Measurements from ENCODE around the gene SFXN3.

The SFXN3 gene, protein sequence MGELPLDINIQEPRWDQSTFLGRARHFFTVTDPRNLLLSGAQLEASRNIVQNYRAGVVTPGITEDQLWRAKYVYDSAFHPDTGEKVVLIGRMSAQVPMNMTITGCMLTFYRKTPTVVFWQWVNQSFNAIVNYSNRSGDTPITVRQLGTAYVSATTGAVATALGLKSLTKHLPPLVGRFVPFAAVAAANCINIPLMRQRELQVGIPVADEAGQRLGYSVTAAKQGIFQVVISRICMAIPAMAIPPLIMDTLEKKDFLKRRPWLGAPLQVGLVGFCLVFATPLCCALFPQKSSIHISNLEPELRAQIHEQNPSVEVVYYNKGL

DNA sequence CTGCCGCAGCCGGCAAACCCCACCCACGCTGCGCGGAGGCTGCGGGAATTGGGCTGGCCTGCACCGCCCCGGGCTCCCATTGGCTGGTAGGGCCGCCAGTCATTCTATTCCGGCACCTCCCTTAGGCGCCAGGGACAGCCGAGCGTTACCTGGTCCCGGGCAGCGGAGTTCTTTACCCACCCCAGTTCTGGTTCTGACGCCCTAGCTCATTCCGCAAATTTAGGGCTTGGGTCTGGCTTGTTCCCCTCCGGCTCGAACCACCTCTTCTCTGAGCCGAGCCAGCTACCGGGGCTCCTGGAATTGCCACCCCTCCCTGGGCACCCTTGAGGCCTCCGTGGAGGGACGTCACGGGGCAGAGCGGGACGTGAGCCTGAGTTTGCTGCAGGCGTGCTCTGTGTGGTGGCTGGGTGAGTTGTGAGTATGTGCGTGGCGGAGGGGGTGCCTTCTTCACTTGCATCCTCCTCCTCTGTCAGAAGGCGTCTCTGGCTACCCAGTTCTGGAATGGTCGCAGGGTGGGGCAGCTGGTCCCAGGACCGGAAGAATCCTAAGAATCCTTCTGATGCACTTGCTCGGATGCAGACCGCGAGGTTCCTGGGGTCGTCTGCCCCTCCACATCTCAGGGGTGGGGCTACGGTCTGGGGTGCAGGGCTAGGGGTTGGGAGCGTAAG lies at the start of gene SFXN3, which contains the start of gene PDZD7:
TSS of gene SFXN3 (plus strand) at position 107 of the 668 bp plus-strand sequence. CDS start 3,461 bp downstream, outside the sequence.
TSS of gene PDZD7 (minus strand) at position 2 of the 668 bp plus-strand sequence. CDS start 910 bp downstream, outside the sequence.
- DNase-seq (ENCODE audit: low spot score): peak; percentile 94

DNA sequence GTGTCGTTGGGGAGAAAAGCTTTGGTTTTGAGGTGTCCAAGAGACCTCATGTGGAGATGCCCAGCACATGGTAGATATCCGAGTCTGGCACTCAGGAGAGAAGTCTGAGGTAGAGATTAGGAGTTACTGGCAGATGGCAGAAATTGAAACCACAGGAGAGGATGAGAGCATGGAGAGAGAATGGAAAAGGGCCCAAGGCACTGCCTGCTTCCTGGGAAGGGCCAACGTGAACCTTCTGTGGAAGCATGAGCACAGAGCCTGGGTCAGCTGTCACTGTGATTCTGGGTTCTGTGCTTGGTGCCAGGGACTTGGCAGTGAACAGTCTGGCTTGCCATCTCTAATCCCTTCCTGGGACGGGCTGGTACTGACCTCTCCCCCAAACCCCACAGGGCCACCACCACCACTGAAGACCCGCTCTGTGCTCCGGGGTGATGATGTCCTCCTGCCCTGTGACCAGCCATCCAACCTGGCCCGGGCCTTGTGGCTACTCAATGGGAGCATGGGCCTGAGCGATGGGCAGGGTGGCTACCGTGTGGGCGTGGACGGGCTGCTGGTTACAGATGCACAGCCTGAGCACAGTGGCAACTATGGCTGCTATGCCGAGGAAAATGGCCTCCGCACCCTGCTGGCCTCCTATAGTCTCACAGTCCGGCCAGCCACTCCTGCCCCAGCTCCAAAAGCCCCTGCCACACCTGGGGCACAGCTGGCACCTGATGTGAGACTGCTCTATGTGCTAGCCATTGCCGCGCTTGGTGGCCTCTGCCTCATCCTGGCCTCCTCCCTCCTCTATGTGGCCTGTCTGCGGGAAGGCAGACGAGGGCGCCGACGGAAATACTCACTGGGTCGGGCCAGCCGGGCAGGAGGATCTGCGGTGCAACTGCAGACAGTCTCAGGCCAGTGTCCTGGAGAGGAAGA lies 47.9 kb upstream of the SFXN3 start:
- no peak for DNase-seq (ENCODE audit: low spot score)

GRCh38 chr10:100983868-100984671 lies 47.0 kb upstream of the SFXN3 start:
- DNase-seq (ENCODE audit: low spot score): no peak

GRCh38 chr10:100984672-100985177 lies 46.3 kb upstream of the SFXN3 start:
- peak; percentile 30 for DNase-seq (ENCODE audit: low spot score)

DNA sequence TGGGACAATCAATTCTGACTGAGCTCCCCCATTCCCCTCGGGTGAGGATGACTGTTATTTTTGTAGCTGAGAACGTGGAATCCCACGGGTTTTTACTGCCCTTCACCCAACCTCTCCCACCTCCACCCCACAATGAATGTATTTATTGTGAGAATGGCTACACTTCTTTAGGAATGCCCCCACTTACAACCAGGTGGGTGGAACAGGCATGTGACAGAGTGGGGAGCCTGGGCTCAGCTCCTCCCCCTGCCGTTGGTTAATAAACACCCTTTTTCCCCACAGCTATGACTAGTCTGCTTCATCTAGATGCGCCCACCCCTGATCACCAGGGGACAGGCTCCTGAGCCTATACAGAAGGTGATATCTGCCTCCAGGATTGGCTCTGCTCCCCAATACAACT lies 45.7 kb upstream of the SFXN3 start:
- peak; percentile 41 for DNase-seq (ENCODE audit: low spot score)

GRCh38 chr10:100986623-100986951 lies 44.4 kb upstream of the SFXN3 start:
- no peak for DNase-seq (ENCODE audit: low spot score)

DNA sequence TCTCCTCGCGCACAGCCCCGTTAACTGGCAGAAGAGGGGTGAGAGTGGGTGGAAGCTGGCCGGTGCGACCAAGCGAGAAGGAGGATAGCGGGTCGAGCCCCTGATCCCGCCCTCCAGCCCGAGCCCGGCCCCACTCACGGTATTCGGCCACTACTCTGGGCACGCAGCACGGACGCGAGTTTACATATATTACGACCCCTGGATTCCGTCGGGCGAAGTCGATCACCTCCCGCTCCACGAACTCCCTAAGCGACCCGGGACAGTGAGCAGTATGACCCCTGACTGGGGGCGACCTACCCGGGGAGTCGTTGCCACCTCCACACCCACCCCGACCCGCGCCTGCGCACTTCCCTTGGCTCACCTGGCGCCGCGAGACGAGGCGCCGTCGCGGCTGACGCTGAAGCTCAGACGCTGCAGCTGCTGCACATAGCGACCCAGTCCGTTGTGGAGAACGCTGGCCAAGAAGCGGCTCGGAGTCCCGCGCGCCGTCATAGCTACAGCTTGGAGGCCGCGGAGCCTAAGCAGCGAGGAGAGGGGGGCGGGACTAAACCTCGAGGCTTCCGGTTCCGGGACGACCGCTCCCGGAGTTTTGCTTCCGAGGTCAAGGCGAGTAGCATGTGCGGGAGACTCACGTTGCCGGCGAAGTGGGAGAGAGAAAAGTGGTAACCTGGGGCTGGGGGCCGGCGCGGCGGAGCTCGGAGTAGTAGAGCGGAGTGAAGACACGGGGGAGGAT lies 43.9 kb upstream of the SFXN3 start, which contains the start of the genes MRPL43 and TWNK:
TSS of gene MRPL43 (minus strand) at position 546 of the 733 bp plus-strand sequence. CDS start at position 492, 54 bp downstream.
TSS of gene TWNK (plus strand) at position 592 of the 733 bp plus-strand sequence. CDS start 668 bp downstream, outside the sequence.
- DNase-seq (ENCODE audit: low spot score): peak; percentile 77

GRCh38 chr10:100987685-100988049 lies 43.4 kb upstream of the SFXN3 start:
- DNase-seq (ENCODE audit: low spot score): no peak

DNA sequence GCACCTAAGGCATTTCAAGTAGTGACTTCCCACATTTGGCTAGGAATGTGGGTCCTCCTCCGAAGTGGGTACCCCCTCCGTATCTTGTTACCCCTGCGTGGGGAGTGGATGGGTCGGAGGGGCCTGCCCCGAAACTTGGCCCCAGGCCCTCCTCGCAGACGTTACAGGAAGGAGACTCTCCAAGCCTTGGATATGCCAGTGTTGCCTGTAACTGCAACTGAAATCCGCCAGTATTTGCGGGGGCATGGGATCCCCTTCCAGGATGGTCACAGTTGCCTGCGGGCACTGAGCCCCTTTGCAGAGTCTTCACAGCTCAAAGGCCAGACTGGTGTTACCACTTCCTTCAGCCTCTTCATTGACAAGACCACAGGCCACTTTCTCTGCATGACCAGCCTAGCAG lies 42.9 kb upstream of the SFXN3 start:
- no peak for DNase-seq (ENCODE audit: low spot score)

- no peak for DNase-seq (ENCODE audit: low spot score)
Measured at GRCh38 chr10:100989088-100989487, 41.9 kb upstream of the SFXN3 start.

GRCh38 chr10:100993986-100994708 lies 36.9 kb upstream of the SFXN3 start:
- DNase-seq (ENCODE audit: low spot score): peak; percentile 53

DNA sequence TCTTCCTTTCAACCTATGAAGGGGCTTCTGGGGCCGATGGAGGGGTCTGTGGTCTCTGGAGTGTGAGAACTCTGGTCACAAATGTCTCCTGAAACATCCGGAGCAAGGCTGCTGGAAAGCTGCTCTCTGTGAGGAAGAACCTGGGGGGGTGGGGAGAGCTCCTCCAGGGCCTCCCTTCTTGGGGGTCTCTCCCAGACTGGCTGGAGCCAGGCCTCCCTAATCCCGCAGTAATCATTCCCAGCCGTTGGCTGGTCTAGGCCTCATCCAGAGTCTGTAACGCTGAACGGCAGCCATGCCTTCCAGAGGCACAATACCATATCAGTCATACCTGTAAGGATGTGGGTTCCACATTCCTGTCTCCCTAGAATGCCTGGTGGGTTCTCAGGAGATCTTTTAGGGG lies 35.9 kb upstream of the SFXN3 start:
- no peak for DNase-seq (ENCODE audit: low spot score)

DNA sequence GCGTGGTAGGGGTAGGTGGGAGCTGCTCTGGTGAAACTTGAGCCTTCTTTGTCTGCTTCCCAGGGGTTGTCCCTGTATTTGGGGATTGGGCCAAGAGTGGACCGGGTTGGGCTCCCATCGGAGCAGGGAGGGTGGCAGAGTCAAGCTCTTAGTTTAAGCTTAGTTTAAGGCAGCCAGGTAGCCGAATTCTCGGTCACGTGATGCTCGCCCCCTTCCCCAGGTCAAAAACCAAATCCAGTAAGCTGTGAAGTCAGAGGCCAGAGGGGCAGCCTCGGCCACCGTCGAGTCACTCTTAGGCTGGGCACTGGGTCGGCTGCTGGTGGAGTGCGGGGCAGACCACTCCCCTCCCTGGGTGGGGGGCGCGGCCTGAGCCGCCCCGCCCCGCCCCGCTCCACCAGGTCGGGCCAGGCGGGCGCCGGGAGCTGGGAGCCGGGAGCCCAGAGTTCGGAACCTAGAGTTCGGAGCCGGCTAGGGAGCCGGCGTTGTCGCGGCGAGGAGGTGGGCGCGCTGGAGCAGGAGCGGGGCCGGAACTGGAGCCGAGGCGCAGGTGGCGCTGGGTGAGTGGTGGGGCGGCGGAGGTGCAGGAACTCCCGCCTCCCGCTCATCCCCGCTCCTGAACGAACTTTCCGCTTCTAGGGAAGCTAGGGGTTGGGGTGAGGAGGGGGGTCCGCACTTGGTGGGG lies 34.2 kb upstream of the SFXN3 start:
- peak; percentile 42 for DNase-seq (ENCODE audit: low spot score)

DNA sequence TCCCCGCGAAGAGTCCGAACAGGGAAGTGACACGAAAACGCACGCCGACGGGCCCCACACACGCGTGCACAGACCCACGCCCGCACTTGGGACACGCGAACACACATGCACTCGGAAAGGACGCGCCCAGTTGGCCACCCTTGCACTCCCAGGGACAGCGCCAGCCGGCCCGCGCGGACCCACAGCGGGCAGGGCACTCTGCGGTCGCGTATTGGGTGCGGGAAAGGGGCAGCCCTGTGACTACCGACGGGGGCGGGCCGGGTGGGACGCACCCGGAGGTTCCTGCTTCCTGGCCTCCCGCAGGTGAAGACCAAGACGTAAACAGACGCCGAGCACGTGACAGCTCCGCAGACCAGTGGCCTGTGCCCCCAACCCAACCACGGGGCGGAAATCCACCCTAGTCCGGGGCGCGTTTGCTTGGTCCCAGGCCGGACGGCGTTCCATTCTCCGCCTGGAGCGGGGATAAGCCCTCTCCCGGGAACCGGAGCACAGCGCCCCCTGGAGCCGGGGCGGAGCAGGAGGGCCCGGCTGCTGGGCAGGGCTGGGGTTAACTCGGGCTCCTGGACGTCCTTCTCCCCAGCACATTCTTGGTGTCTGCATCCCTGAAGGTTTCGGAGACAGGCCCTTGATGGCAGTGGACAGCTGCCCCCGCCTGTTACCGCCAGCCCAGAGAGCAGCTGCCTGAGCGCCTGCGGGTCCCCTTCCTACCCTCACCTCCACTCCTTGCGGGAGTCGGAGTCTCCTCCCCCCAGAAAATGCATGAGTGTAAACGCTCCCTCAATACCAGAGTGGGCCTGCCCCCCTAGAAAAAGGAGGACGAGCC lies 33.5 kb upstream of the SFXN3 start:
- DNase-seq (ENCODE audit: low spot score): peak; percentile 85

DNA sequence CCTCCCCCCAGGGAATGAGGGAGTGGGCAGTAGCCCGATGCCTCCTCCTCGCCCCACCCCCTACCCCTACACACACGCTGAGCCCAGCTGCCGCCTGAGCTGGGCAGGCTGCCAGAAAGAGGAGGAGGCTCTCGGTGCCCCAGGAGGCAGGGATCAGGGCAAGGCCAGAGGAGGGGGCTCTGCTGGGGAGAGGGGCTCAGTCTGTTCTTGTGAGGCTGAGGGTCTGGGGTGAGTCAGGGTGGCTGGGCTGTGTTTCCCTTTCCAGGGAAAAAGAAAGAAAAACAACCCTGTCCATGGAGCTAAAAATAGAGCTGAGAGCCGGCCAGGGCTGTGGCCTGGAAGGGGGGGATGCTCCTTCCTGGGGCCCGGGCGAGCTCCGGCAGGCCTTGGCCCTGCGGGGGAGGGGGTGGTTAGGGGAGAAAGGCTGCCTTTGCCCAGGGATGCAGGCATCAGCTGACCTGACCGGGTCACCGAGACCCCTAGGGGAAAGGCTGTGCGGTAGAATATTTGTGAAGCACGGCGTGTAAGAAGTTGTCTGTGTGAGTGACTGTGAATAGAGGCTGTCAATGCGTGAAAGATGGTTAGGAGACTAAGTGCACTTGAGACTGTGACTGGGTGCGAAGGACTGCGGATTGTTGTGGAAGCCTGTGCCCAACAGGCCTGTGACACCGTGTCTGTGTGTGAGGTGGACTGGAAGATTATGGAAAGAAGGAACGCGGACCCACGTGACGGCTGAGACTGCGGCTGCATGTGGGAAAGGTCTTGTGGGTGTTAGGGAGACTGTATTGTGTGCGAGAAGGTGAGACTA lies 32.6 kb upstream of the SFXN3 start:
- DNase-seq (ENCODE audit: low spot score): peak; percentile 83

DNA sequence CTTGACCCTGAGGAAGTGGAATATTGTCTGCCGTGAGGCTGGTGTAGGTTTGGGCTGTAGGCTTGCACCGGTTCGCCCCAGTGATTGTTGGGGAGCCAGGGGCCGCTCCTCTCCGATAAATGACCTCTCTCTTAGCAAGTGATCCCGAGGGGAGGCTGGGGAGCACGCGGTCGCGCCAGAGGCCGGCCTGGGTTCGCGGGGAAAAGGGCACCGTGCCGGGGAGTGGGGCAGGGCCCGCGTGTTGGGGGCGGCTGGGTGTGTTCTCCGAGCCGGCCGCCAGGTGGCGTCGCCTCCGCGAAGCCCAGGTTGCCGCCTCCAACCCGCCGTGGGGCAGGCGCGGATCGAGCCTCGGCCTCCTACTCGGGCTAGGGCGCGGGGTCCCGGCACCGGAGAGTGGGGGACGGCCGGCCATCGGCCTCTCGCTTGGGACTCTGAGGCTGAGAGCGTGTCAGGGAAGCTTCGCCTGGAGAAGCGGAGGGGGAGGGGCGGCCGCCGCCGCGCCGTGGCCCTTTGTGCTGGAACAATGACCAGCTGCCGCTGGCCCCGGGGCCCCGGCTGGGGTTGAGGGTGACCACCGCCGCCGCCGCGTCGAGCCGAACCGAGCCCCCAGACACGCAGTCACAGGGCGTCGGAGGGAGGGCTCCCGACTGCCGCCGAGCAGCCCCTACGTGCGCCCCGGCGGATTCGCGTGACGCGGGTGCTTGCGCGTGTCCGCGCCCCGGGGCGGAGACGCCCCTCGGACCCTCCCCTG lies 31.9 kb upstream of the SFXN3 start:
- DNase-seq (ENCODE audit: low spot score): peak; percentile 79

GRCh38 chr10:100999742-101000126 lies 31.3 kb upstream of the SFXN3 start, which contains the start of gene LZTS2:
Gene LZTS2 (plus strand): TSS chr10:100999808. CDS start chr10:101002539, 2,731 bp downstream.
- DNase-seq (ENCODE audit: low spot score): no peak
